ENCODE data around the gene LPCAT3. TPM values are rescaled to one million over a fixed set of nuclear protein-coding genes. Genes with fewer than 3 reads are reported as not detected.
"Not testable (repeated sequence)": the region's sequence is repeated elsewhere in the genome, so short reads cannot be mapped to it uniquely, and the experiment has no call there.

LPCAT3 gene
- total RNA-seq, 2 donors from 2014 or later = 33.6 to 86.7 TPM

DNA sequence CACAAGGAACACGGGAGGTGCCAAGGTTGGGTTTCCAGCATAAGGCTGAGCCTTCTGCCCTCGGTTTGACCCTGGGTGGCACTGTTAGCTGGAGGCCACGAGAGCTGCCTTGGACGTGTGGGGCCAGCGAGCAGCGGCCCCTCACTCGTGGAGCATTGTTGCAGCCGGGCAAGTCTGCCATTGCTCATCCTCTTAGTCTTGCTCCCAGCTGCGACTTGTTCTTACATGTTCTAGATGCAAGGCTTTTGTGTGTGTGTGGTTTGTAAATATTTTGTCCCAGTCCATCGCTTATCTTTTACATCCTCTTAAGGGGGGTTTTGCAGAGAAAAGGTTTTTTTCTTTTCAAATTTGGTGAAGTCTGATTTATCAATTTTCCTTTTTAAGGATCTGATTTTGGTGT, 21.1 kb upstream of the LPCAT3 start:
- Mint-ChIP-seq H3K27ac (no peak overlapping the region), H3K4me3 (no peak overlapping the region), H3K9me3 (peaks cover 9% of the 10 kb centered on the region), H3K4me1 (no peaks in the 10 kb centered on the region), H3K36me3 (ENCODE audit: low read depth) (no peaks in the 10 kb centered on the region), H3K27me3 (ENCODE audit: insufficient read depth) (no peaks in the 10 kb centered on the region)
- Histone ChIP-seq H3K27ac (ENCODE audit: low read depth, low read length) (no peak overlapping the region), H3K9ac (ENCODE audit: extremely low read depth, low read length, poor library complexity, severe bottlenecking) (no peak overlapping the region), H3K9me3 (ENCODE audit: control insufficient read depth, low read length) (no peaks in the 10 kb centered on the region), H3K4me1 (ENCODE audit: control insufficient read depth, insufficient read depth, low read length) (no peaks in the 10 kb centered on the region), H3K4me3 (ENCODE audit: low read length) (no peak overlapping the region), H3K36me3 (ENCODE audit: control insufficient read depth, insufficient read depth, low read length) (no peaks in the 10 kb centered on the region), H3K27me3 (ENCODE audit: control insufficient read depth, insufficient read depth, low read length, poor library complexity, severe bottlenecking) (no peaks in the 10 kb centered on the region)
- no peak for DNase-seq
- TF ChIP-seq, protein P1, sequence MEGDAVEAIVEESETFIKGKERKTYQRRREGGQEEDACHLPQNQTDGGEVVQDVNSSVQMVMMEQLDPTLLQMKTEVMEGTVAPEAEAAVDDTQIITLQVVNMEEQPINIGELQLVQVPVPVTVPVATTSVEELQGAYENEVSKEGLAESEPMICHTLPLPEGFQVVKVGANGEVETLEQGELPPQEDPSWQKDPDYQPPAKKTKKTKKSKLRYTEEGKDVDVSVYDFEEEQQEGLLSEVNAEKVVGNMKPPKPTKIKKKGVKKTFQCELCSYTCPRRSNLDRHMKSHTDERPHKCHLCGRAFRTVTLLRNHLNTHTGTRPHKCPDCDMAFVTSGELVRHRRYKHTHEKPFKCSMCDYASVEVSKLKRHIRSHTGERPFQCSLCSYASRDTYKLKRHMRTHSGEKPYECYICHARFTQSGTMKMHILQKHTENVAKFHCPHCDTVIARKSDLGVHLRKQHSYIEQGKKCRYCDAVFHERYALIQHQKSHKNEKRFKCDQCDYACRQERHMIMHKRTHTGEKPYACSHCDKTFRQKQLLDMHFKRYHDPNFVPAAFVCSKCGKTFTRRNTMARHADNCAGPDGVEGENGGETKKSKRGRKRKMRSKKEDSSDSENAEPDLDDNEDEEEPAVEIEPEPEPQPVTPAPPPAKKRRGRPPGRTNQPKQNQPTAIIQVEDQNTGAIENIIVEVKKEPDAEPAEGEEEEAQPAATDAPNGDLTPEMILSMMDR (conservative IDR thresholded peaks at IDR 0.05) = no peak
- WGBS, 2 experiments (ENCODE audit: insufficient coverage in 1 of 2, insufficient read length in 1 of 2) = 82 to 94% methylated on average over 2 to 9 of the region's 10 CpGs

DNA sequence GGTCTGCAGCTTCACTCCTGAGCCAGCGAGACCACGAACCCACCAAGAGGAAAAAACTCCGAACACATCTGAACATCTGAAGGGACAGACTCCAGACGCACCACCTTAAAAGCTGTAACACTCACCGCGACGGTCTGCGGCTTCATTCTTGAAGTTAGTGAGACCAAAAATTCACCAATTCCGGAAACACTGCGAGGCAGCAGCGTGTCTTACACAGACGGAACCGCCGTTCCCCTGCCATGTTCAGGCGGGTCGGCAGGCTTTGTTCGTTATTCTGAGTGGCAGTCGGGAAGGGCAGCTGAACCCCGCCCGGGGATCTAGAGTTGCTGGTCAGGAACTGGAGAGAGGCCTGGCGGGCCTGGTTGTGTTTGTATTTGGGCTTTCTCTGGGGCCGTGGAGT, 20.3 kb upstream of the LPCAT3 start:
- no peak overlapping the region for H3K27ac Mint-ChIP-seq
- Histone ChIP-seq H3K27me3 (ENCODE audit: control insufficient read depth, insufficient read depth, low read length, poor library complexity, severe bottlenecking) (no peaks in the 10 kb centered on the region), H3K9ac (ENCODE audit: extremely low read depth, low read length, poor library complexity, severe bottlenecking) (no peak overlapping the region), H3K4me1 (ENCODE audit: control insufficient read depth, insufficient read depth, low read length) (no peaks in the 10 kb centered on the region), H3K4me3 (ENCODE audit: low read length) (no peak overlapping the region), H3K27ac (ENCODE audit: low read depth, low read length) (peak overlapping the region; percentile 13), H3K9me3 (ENCODE audit: control insufficient read depth, low read length) (no peaks in the 10 kb centered on the region), H3K36me3 (ENCODE audit: control insufficient read depth, insufficient read depth, low read length) (no peaks in the 10 kb centered on the region)
- no peak overlapping the region for H3K4me3 Mint-ChIP-seq
- no peaks in the 10 kb centered on the region for H3K27me3 Mint-ChIP-seq (ENCODE audit: insufficient read depth)
- H3K4me1 Mint-ChIP-seq = no peaks in the 10 kb centered on the region
- peaks cover 9% of the 10 kb centered on the region for H3K9me3 Mint-ChIP-seq
- TF ChIP-seq, protein P1 (conservative IDR thresholded peaks at IDR 0.05) = no peak
- H3K36me3 Mint-ChIP-seq (ENCODE audit: low read depth) = no peaks in the 10 kb centered on the region
- no peak for DNase-seq
- 94 to 95% methylated on average over 19 to 22 of the region's 22 CpGs for whole genome bisulfite sequencing, 2 experiments (ENCODE audit: insufficient coverage in 1 of 2, insufficient read length in 1 of 2)

DNA sequence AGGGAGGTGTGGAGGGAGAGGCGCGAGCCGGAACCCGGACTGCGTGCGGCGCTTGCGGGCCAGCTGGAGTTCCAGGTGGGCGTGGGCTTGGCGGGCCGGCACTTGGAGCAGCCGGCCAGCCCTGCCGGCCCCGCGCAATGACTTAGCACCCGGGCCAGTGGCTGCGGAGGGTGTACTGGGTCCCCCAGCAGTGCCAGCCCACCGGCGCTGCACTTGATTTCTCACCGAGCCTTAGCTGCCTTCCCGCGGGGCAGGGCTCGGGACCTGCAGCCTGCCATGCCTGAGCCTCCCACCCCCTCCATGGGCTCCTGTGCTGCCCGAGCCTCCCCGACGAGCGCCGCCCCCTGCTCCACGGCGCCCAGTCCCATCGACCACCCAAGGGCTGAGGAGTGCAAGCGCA, 19.1 kb upstream of the LPCAT3 start:
- not testable (repeated sequence) for H3K4me3 ChIP-seq (ENCODE audit: low read length); H3K36me3 ChIP-seq (ENCODE audit: control insufficient read depth, insufficient read depth, low read length); H3K4me3 Mint-ChIP-seq; H3K9ac ChIP-seq (ENCODE audit: extremely low read depth, low read length, poor library complexity, severe bottlenecking); H3K4me1 ChIP-seq (ENCODE audit: control insufficient read depth, insufficient read depth, low read length); H3K4me1 Mint-ChIP-seq; H3K27me3 ChIP-seq (ENCODE audit: control insufficient read depth, insufficient read depth, low read length, poor library complexity, severe bottlenecking); H3K27ac Mint-ChIP-seq; H3K9me3 ChIP-seq (ENCODE audit: control insufficient read depth, low read length); DNase-seq; H3K27me3 Mint-ChIP-seq (ENCODE audit: insufficient read depth); H3K9me3 Mint-ChIP-seq; H3K36me3 Mint-ChIP-seq (ENCODE audit: low read depth); H3K27ac ChIP-seq (ENCODE audit: low read depth, low read length)
- whole genome bisulfite sequencing, 2 experiments (ENCODE audit: insufficient coverage in 1 of 2, insufficient read length in 1 of 2) = 93 to 95% methylated on average over 11 to 29 of the region's 32 CpGs

DNA sequence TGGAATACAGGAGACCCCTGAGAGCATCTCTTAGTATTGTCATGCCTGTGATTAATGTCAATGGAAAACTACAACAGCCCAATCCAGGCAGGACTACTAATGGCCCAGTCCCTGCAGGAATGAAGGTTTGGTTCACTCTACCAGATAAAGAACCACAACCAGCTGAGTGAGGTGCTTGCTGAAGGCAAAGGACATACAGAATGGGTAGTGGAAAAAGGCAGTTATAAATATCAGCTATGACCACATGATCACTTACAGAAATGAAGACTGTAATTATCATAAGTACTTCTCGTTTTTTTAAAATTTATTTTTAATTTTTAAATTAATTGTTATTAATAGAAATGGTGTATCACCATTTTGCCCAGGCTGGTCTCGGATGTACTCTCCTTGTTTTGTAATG, 17.2 kb upstream of the LPCAT3 start:
- no peak overlapping the region for H3K27ac ChIP-seq (ENCODE audit: low read depth, low read length)
- no peaks in the 10 kb centered on the region for H3K36me3 ChIP-seq (ENCODE audit: control insufficient read depth, insufficient read depth, low read length)
- TF ChIP-seq, protein P1 (conservative IDR thresholded peaks at IDR 0.05) = no peak
- no peaks in the 10 kb centered on the region for H3K36me3 Mint-ChIP-seq (ENCODE audit: low read depth)
- no peaks in the 10 kb centered on the region for H3K4me1 ChIP-seq (ENCODE audit: control insufficient read depth, insufficient read depth, low read length)
- H3K4me1 Mint-ChIP-seq = no peaks in the 10 kb centered on the region
- H3K9me3 Mint-ChIP-seq = peaks cover 9% of the 10 kb centered on the region
- H3K4me3 Mint-ChIP-seq = no peak overlapping the region
- peaks cover 4% of the 10 kb centered on the region for H3K27me3 Mint-ChIP-seq (ENCODE audit: insufficient read depth)
- whole genome bisulfite sequencing, 2 experiments (ENCODE audit: insufficient coverage in 1 of 2, insufficient read length in 1 of 2) = no CpG with 5 or more reads among the region's 2 CpGs
- no peaks in the 10 kb centered on the region for H3K27me3 ChIP-seq (ENCODE audit: control insufficient read depth, insufficient read depth, low read length, poor library complexity, severe bottlenecking)
- H3K9ac ChIP-seq (ENCODE audit: extremely low read depth, low read length, poor library complexity, severe bottlenecking) = no peak overlapping the region
- no peak for DNase-seq
- H3K4me3 ChIP-seq (ENCODE audit: low read length) = no peak overlapping the region
- no peak overlapping the region for H3K27ac Mint-ChIP-seq
- H3K9me3 ChIP-seq (ENCODE audit: control insufficient read depth, low read length) = no peaks in the 10 kb centered on the region

Data from endodermal cell (in vitro differentiated cells).